Activated CD4-positive, alpha-beta memory T cell treated with anti-CD3 and anti-CD28 coated beads, Interleukin-2, amount 10 ng/mL, durations not matched to agents 7 days and 5 days (primary cell): ENCODE results near the gene DEAF1. TPM values are rescaled to one million over a fixed set of nuclear protein-coding genes. Genes with fewer than 3 reads are reported as not detected.
A peak's percentile ranks its signal among the peaks of the same experiment; 100 is the strongest.

Experiments
- CTCF ChIA-PET: fragments of 350-600 bp; sonication (Branson Sonifier 250); formaldehyde crosslinking; loops from one replicate; lab custom pipeline; 2021; ENCODE audit warnings: antibody characterized with exemption, inconsistent platforms; lab: Charles Lee
- POLR2A ChIA-PET: fragments of 350-600 bp; sonication (Branson Sonifier 250); formaldehyde crosslinking; loops from one replicate; lab custom pipeline; 2021; ENCODE audit warnings: antibody characterized with exemption; lab: Charles Lee
- DNase-seq: peaks from one replicate; pipeline ENCODE4 v3.0.0-alpha.2; 2020
- H3K27ac Mint-ChIP-seq: one replicate; pipeline ENCODE4 v1.8.0; 2021; ENCODE audit warnings: mild to moderate bottlenecking, mixed read lengths
- H3K27me3 Mint-ChIP-seq: one replicate; pipeline ENCODE4 v1.8.0; 2021; ENCODE audit warnings: mixed read lengths
- H3K36me3 Mint-ChIP-seq: one replicate; pipeline ENCODE4 v1.8.0; 2021; ENCODE audit warnings: low read depth, mixed read lengths
- H3K4me1 Mint-ChIP-seq: one replicate; pipeline ENCODE4 v1.8.0; 2021; ENCODE audit warnings: mixed read lengths
- H3K4me3 Mint-ChIP-seq: one replicate; pipeline ENCODE4 v1.8.0; 2021; ENCODE audit warnings: mild to moderate bottlenecking, mixed read lengths
- H3K9me3 Mint-ChIP-seq: one replicate; pipeline ENCODE4 v1.8.0; 2021; ENCODE audit warnings: mixed read lengths
- total RNA-seq, 2 experiments: library from RNA; stranded (reverse); gene quantifications; one replicate each; pipeline ENCODE4 v1.2.3, GENCODE V29; 2021

Gene DEAF1
- total RNA-seq, 2 experiments from 2014 or later = 33.0 to 34.2 TPM

- ChIA-PET CTCF (interaction anchor here (0.8 to 1.0 kb wide), 3 partner anchors 36 to 164 kb away, joined by 3 read pairs; partner anchors contain the start of gene PHRF1), POLR2A (interaction anchor here (1.1 to 3.0 kb wide), 5 partner anchors 34 to 62 kb away, joined by 3 to 15 read pairs (median 5); partner anchors contain the start of genes LMNTD2 and PHRF1)
- Mint-ChIP-seq H3K27me3 (no peaks in the 10 kb centered on the region), H3K27ac (peak overlapping the region; percentile 84), H3K4me1 (peaks cover 13% of the 10 kb centered on the region), H3K9me3 (no peaks in the 10 kb centered on the region), H3K36me3 (peaks cover 61% of the 10 kb centered on the region), H3K4me3 (peak overlapping the region; percentile 55)
- peak; percentile 44 for DNase-seq
These were observed 82.6 kb downstream of the DEAF1 start for GRCh38 chr11:612201-612960.

GRCh38 chr11:611001-611996 lies 83.7 kb downstream of the DEAF1 start:
- Mint-ChIP-seq H3K27me3 (no peaks in the 10 kb centered on the region), H3K4me1 (peaks cover 9% of the 10 kb centered on the region), H3K4me3 (no peak overlapping the region), H3K27ac (peak overlapping the region; percentile 84), H3K9me3 (no peaks in the 10 kb centered on the region), H3K36me3 (peaks cover 70% of the 10 kb centered on the region)
- CTCF ChIA-PET = no interaction called here
- POLR2A ChIA-PET = interaction anchor here (0.9 to 2.2 kb wide), 3 partner anchors 23 to 63 kb away, joined by 3 to 8 read pairs (median 3); no protein-coding TSS in a partner anchor
- DNase-seq = no peak

GRCh38 chr11:610146-610801 lies 84.7 kb downstream of the DEAF1 start:
- no peaks in the 10 kb centered on the region for H3K9me3 Mint-ChIP-seq
- CTCF ChIA-PET = no interaction called here
- H3K4me3 Mint-ChIP-seq = no peak overlapping the region
- H3K4me1 Mint-ChIP-seq = peaks cover 6% of the 10 kb centered on the region
- POLR2A ChIA-PET = interaction anchor here (2.2 kb wide), 1 partner anchor 22 kb away, joined by 8 read pairs; no protein-coding TSS in a partner anchor
- H3K36me3 Mint-ChIP-seq = peaks cover 71% of the 10 kb centered on the region
- peak overlapping the region; percentile 42 for H3K27ac Mint-ChIP-seq
- no peaks in the 10 kb centered on the region for H3K27me3 Mint-ChIP-seq
- no peak for DNase-seq

DNA sequence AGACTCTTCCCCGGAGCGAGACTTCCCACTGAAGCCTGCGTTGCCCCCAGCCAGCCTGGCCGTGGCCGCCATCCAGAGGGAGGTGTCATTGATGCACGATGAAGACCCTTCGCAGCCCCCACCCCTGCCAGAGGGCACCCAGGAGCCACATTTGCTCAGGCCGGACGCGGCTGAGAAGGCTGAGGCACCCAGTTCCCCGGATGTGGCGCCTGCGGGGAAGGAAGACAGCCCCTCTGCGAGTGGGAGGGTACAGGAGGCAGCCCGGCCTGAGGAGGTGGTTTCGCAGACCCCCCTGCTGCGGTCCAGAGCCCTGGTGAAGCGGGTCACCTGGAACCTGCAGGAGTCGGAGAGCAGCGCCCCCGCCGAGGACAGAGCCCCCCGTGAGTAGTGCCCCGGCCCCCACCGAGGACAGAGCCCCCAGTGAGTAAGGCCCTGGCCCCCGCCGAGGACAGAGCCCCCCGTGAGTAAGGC lies 85.6 kb downstream of the DEAF1 start:
- CTCF ChIA-PET = no interaction called here
- POLR2A ChIA-PET = interaction anchor here (2.2 kb wide), 1 partner anchor 21 kb away, joined by 8 read pairs; no protein-coding TSS in a partner anchor
- peaks cover 6% of the 10 kb centered on the region for H3K4me1 Mint-ChIP-seq

DNA sequence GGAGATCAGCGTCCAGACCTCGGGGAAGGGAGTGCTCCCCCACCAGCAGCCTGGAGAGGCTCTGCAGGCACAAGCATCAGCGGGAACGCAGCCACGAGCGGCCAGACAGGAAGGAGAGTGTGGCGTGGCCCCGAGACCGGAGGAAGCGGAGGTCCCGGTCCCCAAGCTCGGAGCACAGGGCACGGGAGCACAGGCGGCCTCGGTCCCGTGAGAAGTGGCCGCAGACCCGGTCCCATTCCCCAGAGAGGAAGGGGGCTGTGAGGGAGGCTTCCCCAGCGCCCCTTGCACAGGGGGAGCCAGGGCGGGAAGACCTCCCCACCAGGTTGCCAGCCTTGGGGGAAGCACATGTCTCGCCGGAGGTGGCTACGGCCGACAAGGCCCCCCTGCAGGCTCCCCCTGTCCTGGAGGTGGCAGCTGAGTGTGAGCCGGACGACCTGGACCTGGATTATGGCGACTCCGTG lies 86.2 kb downstream of the DEAF1 start:
- no peak for DNase-seq
- POLR2A ChIA-PET = interaction anchor here (1.6 to 2.2 kb wide), 2 partner anchors 21 kb away, joined by 3 to 8 read pairs; no protein-coding TSS in a partner anchor
- Mint-ChIP-seq H3K9me3 (no peaks in the 10 kb centered on the region), H3K4me3 (no peak overlapping the region), H3K36me3 (peaks cover 69% of the 10 kb centered on the region), H3K27me3 (no peaks in the 10 kb centered on the region), H3K27ac (no peak overlapping the region), H3K4me1 (peaks cover 6% of the 10 kb centered on the region)
- CTCF ChIA-PET = no interaction called here

More for the DNA sequence above, 85.6 kb downstream of the DEAF1 start:
- peaks cover 69% of the 10 kb centered on the region for H3K36me3 Mint-ChIP-seq
- no peaks in the 10 kb centered on the region for H3K9me3 Mint-ChIP-seq
- H3K27me3 Mint-ChIP-seq = no peaks in the 10 kb centered on the region
- DNase-seq = no peak
- no peak overlapping the region for H3K27ac Mint-ChIP-seq
- H3K4me3 Mint-ChIP-seq = no peak overlapping the region

DNA sequence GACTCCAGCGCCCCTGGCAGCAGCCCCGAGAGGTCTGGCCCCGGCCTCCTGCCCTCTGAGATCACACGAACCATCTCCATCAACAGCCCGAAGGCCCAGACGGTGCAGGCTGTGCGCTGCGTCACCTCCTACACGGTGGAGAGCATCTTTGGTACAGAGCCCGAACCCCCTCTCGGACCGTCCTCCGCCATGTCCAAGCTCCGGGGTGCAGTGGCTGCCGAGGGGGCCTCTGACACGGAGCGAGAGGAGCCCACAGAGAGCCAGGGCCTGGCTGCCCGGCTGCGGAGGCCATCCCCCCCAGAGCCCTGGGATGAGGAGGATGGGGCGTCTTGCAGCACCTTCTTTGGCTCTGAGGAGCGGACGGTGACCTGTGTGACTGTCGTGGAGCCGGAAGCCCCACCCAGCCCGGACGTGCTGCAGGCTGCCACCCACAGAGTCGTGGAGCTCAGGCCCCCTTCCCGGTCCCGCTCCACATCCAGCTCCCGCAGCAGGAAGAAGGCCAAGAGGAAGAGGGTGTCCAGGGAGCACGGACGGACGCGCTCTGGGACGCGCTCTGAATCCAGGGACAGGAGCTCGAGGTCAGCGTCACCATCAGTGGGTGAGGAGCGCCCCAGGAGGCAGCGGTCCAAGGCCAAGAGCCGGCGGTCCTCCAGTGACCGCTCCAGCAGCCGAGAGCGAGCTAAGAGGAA lies 86.9 kb downstream of the DEAF1 start:
- H3K4me3 Mint-ChIP-seq = no peak overlapping the region
- no peaks in the 10 kb centered on the region for H3K27me3 Mint-ChIP-seq
- no peak for DNase-seq
- no peak overlapping the region for H3K27ac Mint-ChIP-seq
- H3K36me3 Mint-ChIP-seq = peaks cover 67% of the 10 kb centered on the region
- POLR2A ChIA-PET = interaction anchor here (1.6 kb wide), 1 partner anchor 21 kb away, joined by 3 read pairs; no protein-coding TSS in a partner anchor
- CTCF ChIA-PET = no interaction called here
- no peaks in the 10 kb centered on the region for H3K9me3 Mint-ChIP-seq
- H3K4me1 Mint-ChIP-seq = peaks cover 3% of the 10 kb centered on the region

GRCh38 chr11:607020-607780 lies 87.8 kb downstream of the DEAF1 start:
- no peak overlapping the region for H3K27ac Mint-ChIP-seq
- H3K27me3 Mint-ChIP-seq = no peaks in the 10 kb centered on the region
- no peaks in the 10 kb centered on the region for H3K9me3 Mint-ChIP-seq
- CTCF ChIA-PET = no interaction called here
- POLR2A ChIA-PET = interaction anchor here (0.8 to 1.6 kb wide), 2 partner anchors 9 to 20 kb away, joined by 3 read pairs; partner anchors contain the start of gene IRF7
- H3K36me3 Mint-ChIP-seq = peaks cover 63% of the 10 kb centered on the region
- H3K4me1 Mint-ChIP-seq = peaks cover 2% of the 10 kb centered on the region
- no peak for DNase-seq
- no peak overlapping the region for H3K4me3 Mint-ChIP-seq

GRCh38 chr11:606245-606644 lies 88.8 kb downstream of the DEAF1 start:
- H3K4me1 Mint-ChIP-seq = no peaks in the 10 kb centered on the region
- no peak overlapping the region for H3K4me3 Mint-ChIP-seq
- peaks cover 63% of the 10 kb centered on the region for H3K36me3 Mint-ChIP-seq
- ChIA-PET POLR2A (interaction anchor here (0.8 kb wide), 1 partner anchor 10 kb away, joined by 3 read pairs; the partner anchor contains the start of gene IRF7), CTCF (no interaction called here)
- no peaks in the 10 kb centered on the region for H3K9me3 Mint-ChIP-seq
- no peak for DNase-seq
- H3K27ac Mint-ChIP-seq = no peak overlapping the region
- H3K27me3 Mint-ChIP-seq = no peaks in the 10 kb centered on the region

GRCh38 chr11:605286-606129 lies 89.5 kb downstream of the DEAF1 start:
- ChIA-PET CTCF (no interaction called here), POLR2A (interaction anchor here (1.3 kb wide), 1 partner anchor 9 kb away, joined by 5 read pairs; no protein-coding TSS in a partner anchor)
- no peaks in the 10 kb centered on the region for H3K4me1 Mint-ChIP-seq
- no peak for DNase-seq
- no peak overlapping the region for H3K4me3 Mint-ChIP-seq
- H3K9me3 Mint-ChIP-seq = no peaks in the 10 kb centered on the region
- no peak overlapping the region for H3K27ac Mint-ChIP-seq
- no peaks in the 10 kb centered on the region for H3K27me3 Mint-ChIP-seq
- peaks cover 59% of the 10 kb centered on the region for H3K36me3 Mint-ChIP-seq

GRCh38 chr11:603154-603553 lies 91.9 kb downstream of the DEAF1 start:
- POLR2A ChIA-PET = no interaction called here
- H3K4me3 Mint-ChIP-seq = no peak overlapping the region
- H3K27me3 Mint-ChIP-seq = no peaks in the 10 kb centered on the region
- no peak overlapping the region for H3K27ac Mint-ChIP-seq
- CTCF ChIA-PET = no interaction called here
- no peaks in the 10 kb centered on the region for H3K4me1 Mint-ChIP-seq
- H3K36me3 Mint-ChIP-seq = peaks cover 56% of the 10 kb centered on the region
- no peak for DNase-seq
- no peaks in the 10 kb centered on the region for H3K9me3 Mint-ChIP-seq
